SU-DHL-6 (cell line): Measurements from ENCODE around the gene TNFRSF1B.

Experiments used
- CTCF ChIP-seq: fragments of 200-600 bp; sonication (generic); IDR thresholded peaks from one replicate; pipeline ENCODE4 v1.5.1; 2017; ENCODE audit warnings: antibody characterized with exemption, mild to moderate bottlenecking, low read length, moderate library complexity; ENCODE audit not compliant: insufficient read depth, poor library complexity, severe bottlenecking
- EZH2phosphoT487 ChIP-seq: fragments of 200-600 bp; sonication (generic), shearing (Covaris generic); conservative IDR thresholded peaks from 2 replicates; pipeline ENCODE4 v1.6.1; 2018; ENCODE audit warnings: mild to moderate bottlenecking, antibody characterized with exemption, low read length, moderate library complexity, mixed read lengths

GRCh38 chr1:12202190-12202497 is 35.4 kb downstream of the TNFRSF1B start:
- no peak for TF ChIP-seq CTCF
- no peak for TF ChIP-seq EZH2phosphoT487
